GM06990 (cell line): ENCODE results near the gene MISP.

Experiments
- DNase-seq: peaks from one replicate; pipeline ENCODE4 v3.0.0-alpha.2; 2011; ENCODE audit not compliant: insufficient read length; ENCODE audit errors: extremely low read depth
- H3K27me3 ChIP-seq: replicated peaks from 2 replicates; pipeline ENCODE4 v1.6.0; 2011; ENCODE audit warnings: low read length; ENCODE audit not compliant: control insufficient read depth, insufficient read depth
- H3K36me3 ChIP-seq: 2 replicates; pipeline ENCODE4 v1.5.1; 2011; ENCODE audit warnings: low read length; ENCODE audit not compliant: control insufficient read depth, insufficient read depth
- H3K4me3 ChIP-seq: replicated peaks from 2 replicates; pipeline ENCODE4 v1.5.1; 2011; ENCODE audit warnings: low read depth, mild to moderate bottlenecking, control low read depth, low read length
- CTCF ChIP-seq: IDR thresholded peaks from 2 replicates; pipeline ENCODE4 v1.5.1; 2011; ENCODE audit warnings: low read length, control low read depth, mild to moderate bottlenecking, inconsistent platforms; ENCODE audit not compliant: insufficient read depth, poor library complexity, severe bottlenecking

The MISP gene

GRCh38 chr19:755063-755462 lies 4.2 kb downstream of the MISP start:
- TF ChIP-seq CTCF = no peak
- no peaks in the 10 kb centered on the region for H3K27me3 ChIP-seq
- no peak overlapping the region for H3K4me3 ChIP-seq
- no peaks in the 10 kb centered on the region for H3K36me3 ChIP-seq
- no peak for DNase-seq

DNA sequence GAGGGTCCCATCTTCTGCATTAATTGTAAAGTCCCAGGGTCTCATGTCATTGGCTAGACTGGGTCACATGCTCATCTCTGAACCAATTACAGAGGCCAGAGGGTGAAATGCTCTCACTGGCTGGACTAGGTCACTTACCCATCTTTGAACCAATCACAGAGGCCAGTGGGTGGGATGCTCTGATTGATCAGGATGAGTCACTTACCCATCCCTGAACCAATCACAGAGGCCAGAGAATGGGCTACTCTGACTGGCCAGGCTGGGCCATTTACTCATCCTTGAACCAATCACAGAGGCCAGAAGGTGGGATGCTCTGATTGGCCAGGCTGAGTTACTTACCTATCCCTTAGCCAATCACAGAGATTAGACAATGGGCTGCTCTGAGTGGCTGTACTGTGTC lies 5.3 kb downstream of the MISP start:
- Histone ChIP-seq H3K27me3 (no peaks in the 10 kb centered on the region), H3K36me3 (no peaks in the 10 kb centered on the region), H3K4me3 (no peak overlapping the region)
- peak; percentile 42 for DNase-seq
- TF ChIP-seq CTCF = no peak

DNA sequence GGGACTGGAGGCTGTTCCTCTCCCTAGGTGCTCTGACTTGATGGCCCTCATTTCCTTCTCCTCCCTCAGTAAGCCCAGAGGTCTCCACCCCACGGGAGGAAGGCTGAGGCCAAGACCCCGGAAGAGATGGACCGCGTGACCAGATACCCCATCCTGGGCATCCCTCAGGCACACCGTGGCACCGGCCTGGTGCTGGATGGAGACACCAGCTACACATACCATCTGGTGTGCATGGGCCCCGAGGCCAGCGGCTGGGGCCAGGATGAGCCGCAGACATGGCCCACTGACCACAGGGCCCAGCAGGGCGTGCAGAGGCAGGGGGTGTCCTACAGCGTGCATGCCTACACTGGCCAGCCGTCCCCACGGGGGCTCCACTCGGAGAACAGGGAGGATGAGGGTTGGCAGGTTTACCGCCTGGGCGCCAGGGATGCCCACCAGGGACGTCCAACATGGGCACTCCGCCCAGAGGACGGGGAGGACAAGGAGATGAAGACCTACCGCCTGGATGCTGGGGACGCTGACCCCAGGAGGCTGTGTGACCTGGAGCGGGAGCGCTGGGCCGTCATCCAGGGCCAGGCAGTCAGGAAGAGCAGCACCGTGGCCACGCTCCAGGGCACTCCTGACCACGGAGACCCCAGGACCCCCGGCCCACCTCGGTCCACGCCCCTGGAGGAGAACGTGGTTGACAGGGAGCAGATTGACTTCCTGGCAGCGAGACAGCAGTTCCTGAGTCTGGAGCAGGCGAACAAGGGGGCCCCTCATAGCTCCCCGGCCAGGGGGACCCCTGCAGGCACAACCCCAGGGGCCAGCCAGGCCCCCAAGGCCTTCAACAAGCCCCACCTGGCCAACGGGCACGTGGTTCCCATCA lies 6.1 kb downstream of the MISP start:
- DNase-seq = no peak
- H3K4me3 ChIP-seq = no peak overlapping the region
- H3K36me3 ChIP-seq = no peaks in the 10 kb centered on the region
- H3K27me3 ChIP-seq = no peaks in the 10 kb centered on the region
- no peak for TF ChIP-seq CTCF

DNA sequence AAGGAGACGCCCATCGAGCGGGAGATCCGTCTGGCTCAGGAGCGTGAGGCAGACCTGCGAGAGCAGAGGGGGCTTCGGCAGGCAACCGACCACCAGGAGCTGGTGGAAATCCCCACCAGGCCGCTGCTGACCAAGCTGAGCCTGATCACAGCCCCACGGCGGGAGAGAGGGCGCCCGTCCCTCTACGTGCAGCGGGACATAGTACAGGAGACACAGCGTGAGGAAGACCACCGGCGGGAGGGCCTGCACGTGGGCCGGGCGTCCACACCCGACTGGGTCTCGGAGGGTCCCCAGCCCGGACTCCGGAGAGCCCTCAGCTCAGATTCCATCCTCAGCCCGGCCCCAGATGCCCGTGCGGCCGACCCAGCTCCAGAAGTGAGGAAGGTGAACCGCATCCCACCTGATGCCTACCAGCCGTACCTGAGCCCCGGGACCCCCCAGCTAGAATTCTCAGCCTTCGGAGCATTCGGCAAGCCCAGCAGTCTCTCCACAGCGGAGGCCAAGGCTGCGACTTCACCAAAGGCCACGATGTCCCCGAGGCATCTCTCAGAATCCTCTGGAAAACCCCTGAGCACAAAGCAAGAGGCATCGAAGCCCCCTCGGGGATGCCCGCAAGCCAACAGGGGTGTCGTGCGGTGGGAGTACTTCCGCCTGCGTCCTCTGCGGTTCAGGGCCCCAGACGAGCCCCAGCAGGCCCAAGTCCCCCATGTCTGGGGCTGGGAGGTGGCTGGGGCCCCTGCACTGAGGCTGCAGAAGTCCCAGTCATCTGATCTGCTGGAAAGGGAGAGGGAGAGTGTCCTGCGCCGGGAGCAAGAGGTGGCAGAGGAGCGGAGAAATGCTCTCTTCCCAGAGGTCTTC lies 7.1 kb downstream of the MISP start:
- H3K4me3 ChIP-seq = no peak overlapping the region
- TF ChIP-seq CTCF = no peak
- no peaks in the 10 kb centered on the region for H3K27me3 ChIP-seq
- DNase-seq = no peak
- no peaks in the 10 kb centered on the region for H3K36me3 ChIP-seq

- DNase-seq = no peak
- Histone ChIP-seq H3K4me3 (no peak overlapping the region), H3K36me3 (no peaks in the 10 kb centered on the region), H3K27me3 (no peaks in the 10 kb centered on the region)
- no peak for TF ChIP-seq CTCF
Measured at GRCh38 chr19:763181-763580, 12.3 kb downstream of the MISP start.
